ENCODE results near the gene CXCL9.

- TF ChIP-seq ZNF530 (tag by site-specific recombination; IDR thresholded peaks at IDR 0.05; ENCODE audit: low read depth) (no peak), CTCF (tag by site-specific recombination; IDR thresholded peaks at IDR 0.05) (no peak), SP2 (tag by site-specific recombination; IDR thresholded peaks at IDR 0.05) (no peak), ZNF274 (IDR thresholded peaks at IDR 0.05; ENCODE audit: low read length) (no peak), ZNF274 (tag by site-specific recombination; IDR thresholded peaks at IDR 0.05; ENCODE audit: borderline replicate concordance) (no peak), ZBTB17 (tag by site-specific recombination; IDR thresholded peaks at IDR 0.05) (no peak), ZNF155 (tag by site-specific recombination; IDR thresholded peaks at IDR 0.05) (no peak), ZNF670 (tag by site-specific recombination; IDR thresholded peaks at IDR 0.05; ENCODE audit: low read depth) (no peak), ZNF24 (tag by site-specific recombination; IDR thresholded peaks at IDR 0.05) (no peak), ATF2 (tag by site-specific recombination; IDR thresholded peaks at IDR 0.05; ENCODE audit: low read depth) (no peak), REST (tag by site-specific recombination; IDR thresholded peaks at IDR 0.05) (no peak)
Measured at GRCh38 chr4:75989846-75990528, 17.3 kb downstream of the CXCL9 start.

Data from HEK293 (cell line).